ENCODE measurements around the gene UBE2G1.
"Not testable (repeated sequence)": the region's sequence is repeated elsewhere in the genome, so short reads cannot be mapped to it uniquely, and the experiment has no call there.

The UBE2G1 gene

GRCh38 chr17:4305224-4305623 lies 61.3 kb downstream of the UBE2G1 start:
- DNase-seq (ENCODE audit: low read depth, low spot score): no peak

- DNase-seq (ENCODE audit: low read depth, low spot score): no peak
Measured at GRCh38 chr17:4304417-4305027, 62.0 kb downstream of the UBE2G1 start.

GRCh38 chr17:4301066-4301465 lies 65.4 kb downstream of the UBE2G1 start:
- DNase-seq (ENCODE audit: low read depth, low spot score): no peak

GRCh38 chr17:4297351-4297750 lies 69.1 kb downstream of the UBE2G1 start:
- DNase-seq (ENCODE audit: low read depth, low spot score): no peak

- no peak for DNase-seq (ENCODE audit: low read depth, low spot score)
Measured at GRCh38 chr17:4295686-4296085, 70.8 kb downstream of the UBE2G1 start.

DNA sequence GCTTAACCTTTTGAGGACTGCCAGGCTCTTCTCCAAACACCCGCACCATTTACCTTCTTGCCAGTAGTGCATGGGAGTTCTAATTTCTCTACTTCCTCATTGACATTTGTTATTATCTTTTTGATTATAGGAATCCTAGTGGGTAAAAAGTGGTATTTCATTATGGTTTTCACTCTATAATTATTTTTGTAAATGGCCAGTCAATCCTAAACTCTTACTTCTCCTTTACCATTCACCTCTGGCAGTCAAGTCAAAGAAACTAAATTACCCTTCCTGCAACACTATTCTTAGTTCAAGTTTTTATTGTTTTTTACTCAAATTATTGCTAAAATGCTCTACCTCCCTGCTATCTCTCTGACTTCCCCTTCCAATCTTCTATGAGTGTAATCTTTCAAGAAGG lies 72.9 kb downstream of the UBE2G1 start:
- no peak for DNase-seq (ENCODE audit: low read depth, low spot score)

DNA sequence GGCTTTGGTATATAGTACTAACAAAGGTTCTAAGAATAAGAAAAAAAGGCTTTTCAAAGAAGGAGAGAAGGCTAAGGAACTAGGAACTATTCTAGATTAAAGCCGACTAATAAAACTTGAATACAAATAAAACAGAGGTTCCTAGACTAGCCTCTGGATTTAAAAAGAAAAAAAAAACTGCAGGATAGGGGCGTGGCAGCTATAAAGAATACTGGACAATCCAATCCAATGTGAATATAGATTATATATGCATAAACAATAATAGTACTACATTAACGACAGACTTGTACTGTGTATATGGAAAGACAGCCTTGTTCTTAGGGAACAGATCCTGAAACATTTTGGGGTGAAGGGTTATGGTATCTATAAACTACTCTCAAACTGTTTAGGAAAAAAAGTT lies 78.8 kb downstream of the UBE2G1 start:
- no peak for DNase-seq (ENCODE audit: low read depth, low spot score)

DNA sequence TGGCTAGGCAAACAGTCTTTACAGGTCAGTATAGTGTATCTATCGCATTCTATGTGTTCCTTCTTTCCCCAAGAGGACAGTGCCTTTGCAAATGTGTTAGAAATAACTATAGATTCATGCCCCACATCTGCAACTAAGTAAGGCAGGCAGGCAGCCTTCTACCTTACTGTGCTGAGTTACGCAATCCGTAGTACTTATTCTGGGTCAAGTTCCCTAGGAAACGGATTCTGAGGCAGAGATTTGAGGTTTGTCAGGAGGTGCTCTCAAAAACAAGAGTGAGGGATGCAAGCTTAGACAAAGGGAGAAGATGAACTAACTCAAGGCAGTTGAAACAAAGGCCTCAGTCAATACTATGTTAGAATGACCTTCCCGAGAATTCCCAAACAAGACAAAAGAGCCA lies 90.0 kb downstream of the UBE2G1 start:
- no peak for DNase-seq (ENCODE audit: low read depth, low spot score)

GRCh38 chr17:4272972-4273368 lies 93.5 kb downstream of the UBE2G1 start:
- DNase-seq (ENCODE audit: low read depth, low spot score): no peak

DNA sequence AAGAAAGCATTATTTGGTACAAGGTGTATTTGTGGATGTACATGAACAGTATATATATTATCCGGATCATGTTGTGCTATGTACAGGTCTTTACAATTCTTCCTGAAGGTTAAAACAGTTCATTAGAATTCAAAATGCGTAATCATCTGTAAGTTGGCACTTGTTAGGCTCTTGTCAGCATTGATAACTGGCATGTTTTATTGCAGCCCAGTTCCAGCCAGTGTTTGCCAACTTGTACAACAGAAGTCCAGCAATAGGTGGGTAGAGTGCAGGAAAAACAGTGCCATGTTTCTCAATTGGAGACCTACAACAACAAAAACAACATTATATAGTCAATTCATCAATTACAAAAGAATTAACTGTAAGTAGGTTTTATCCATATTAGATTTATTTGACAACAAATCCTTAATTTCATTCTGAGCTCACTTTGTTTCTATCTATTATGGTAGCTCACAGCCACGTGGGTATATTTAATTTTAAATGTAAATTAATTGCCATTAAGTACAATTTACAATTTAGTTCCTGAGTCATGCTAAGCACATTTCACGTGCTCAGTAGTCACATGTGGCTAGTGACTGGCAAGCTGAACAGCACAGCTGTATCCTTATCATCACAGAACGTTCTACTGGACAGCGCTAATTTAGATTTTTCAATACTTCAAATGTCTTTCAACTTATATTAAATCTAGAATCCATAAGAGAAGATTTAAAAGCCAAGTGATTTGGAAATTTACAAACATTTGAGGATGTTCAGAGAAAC lies 94.1 kb downstream of the UBE2G1 start:
- no peak for DNase-seq (ENCODE audit: low read depth, low spot score)

- no peak for DNase-seq (ENCODE audit: low read depth, low spot score)
Measured at GRCh38 chr17:4270736-4271135, 95.7 kb downstream of the UBE2G1 start.

GRCh38 chr17:4269915-4270314 lies 96.6 kb downstream of the UBE2G1 start:
- no peak for DNase-seq (ENCODE audit: low read depth, low spot score)

GRCh38 chr17:4267402-4267801 lies 99.1 kb downstream of the UBE2G1 start:
- no peak for DNase-seq (ENCODE audit: low read depth, low spot score)

DNA sequence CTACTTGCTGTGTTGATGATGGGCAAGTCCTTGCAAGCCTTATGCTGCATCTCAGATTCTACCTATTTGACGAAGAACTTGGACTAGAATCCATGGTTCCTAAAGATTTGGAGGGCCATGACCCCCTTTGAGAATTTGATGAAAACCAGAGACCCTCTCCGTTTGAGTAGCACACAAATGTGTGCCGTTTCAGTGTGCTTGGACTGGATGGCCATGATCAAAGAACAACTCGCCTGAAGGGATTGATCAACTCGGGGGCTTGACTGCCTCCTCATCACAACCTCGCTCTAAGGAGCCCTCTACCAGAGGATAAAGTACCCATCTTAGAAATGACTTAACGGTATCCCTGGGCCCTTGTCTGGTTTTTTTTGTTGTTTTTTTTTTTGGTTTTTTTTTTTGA lies 99.9 kb downstream of the UBE2G1 start:
- no peak for DNase-seq (ENCODE audit: low read depth, low spot score)

DNA sequence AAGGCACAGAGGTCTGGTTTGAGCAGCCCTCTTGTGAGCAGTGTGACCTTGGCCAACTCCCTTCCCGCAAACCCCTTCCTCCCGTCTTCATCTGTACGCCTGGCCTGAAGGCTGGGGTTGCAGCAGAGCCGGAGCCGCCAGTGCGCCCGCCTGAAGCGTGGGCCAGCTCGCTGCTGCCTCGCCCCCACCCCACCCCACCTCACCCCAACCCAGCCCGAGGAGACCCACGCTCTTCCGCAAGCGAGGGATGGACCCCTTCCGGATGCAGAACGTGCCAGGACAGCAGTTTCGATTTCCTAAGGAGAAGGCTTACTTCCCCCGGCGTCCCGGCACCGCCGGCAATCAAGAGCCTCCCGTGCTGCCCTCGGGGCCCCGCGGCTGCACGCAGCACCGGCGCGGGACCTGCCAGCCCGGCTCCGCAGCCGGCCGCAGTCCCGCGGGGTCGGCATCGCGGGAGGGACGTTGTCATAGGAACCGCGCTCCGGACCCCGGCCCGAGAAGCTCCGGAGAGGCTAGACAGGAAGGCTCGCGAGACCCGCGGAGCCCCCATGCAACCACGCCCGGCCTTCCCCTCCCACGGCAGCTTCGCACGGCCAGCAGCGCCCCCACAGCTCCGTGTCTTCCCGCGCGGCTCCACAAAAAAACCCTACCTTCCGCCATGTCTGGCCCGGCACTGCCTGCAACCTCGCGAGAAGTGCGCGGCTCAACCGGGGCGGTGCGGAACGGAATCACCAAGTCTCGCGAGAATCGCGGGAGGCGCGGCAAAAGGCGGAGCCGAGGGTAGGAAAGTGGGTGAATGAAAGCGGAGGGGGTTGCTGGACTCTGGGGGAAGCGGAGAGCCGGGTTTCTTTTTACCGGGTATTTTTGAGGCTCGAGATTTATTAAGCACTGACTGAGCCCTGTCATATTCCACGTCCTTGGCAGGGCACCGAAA lies 102.9 kb downstream of the UBE2G1 start, which contains the start of gene ANKFY1:
Gene ANKFY1 (minus strand): TSS at position 698 of the 934 bp plus-strand sequence. CDS start 38 bp downstream, at position 660.
- peak; percentile 88 for DNase-seq (ENCODE audit: low read depth, low spot score)

- no peak for DNase-seq (ENCODE audit: low read depth, low spot score)
Measured at GRCh38 chr17:4262703-4263102, 103.8 kb downstream of the UBE2G1 start.

DNA sequence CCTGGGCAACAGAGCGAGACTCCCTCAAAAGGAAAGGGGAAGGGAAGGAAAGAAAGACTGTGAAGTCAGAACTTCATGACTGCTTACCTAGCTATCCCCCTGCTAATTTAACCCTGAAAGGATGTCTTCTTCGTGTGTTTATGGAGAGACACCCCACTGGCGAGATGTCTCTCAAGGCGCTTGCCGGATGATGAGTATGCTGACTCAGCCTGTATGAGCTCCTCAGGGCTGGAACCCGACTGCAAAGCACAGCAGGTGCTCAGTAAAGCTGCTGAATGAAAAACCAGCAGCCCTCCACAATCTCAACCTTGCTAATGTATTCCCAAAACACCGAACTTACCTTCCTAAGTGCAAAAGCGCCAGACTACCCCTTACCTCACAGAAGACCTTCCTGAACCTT lies 105.0 kb downstream of the UBE2G1 start:
- DNase-seq (ENCODE audit: low read depth, low spot score): peak; percentile 20

- no peak for DNase-seq (ENCODE audit: low read depth, low spot score)
Measured at GRCh38 chr17:4258867-4259266, 107.6 kb downstream of the UBE2G1 start.

GRCh38 chr17:4256952-4257351 lies 109.5 kb downstream of the UBE2G1 start:
- no peak for DNase-seq (ENCODE audit: low read depth, low spot score)

DNA sequence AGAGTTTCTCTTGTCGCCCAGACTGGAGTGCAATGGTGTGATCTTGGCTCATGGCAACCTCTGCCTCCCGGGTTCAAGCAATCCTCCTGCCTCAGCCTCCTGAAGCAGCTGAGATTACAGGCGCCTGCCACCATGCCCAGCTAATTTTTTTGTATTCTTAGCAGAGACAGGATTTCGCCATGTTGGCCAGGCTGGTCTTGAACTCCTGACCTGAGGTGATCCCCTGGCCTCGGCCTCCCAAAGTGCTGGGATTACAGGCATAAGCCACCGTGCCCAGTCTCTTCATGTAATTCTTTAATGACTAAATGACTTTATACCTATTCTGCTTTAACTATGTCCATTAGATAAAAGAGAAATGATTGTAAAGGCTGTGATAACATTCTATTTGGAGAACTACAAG lies 111.2 kb downstream of the UBE2G1 start:
- DNase-seq (ENCODE audit: low read depth, low spot score): not testable (repeated sequence)

GRCh38 chr17:4250887-4251286 lies 115.6 kb downstream of the UBE2G1 start:
- DNase-seq (ENCODE audit: low read depth, low spot score): no peak

DNA sequence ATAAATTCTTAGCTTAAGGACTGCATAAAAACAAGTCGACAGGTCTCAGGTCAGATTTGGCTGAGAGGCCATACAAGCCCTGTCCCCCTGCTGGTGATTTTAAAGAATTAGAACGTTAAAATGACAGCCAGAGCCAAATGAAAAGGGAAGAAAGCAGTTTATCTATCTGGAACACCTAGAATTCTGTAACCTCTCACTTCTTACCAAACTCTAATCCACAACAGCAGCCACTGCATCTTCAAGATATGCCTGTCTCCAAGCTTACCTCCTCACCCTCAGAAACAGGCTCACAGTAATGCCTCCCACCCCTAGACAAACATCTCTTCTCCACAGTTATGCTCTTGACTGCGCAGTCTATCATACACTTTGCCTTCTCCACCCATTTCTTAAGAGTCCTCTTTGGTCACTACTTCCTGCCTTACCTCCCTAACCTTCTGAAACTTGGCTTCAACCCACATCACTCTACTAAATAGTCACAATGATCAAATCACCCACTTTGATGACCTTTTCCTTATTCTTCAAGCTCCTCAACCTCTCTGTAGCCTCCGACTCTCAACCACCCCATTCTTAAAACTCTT lies 116.9 kb downstream of the UBE2G1 start:
- DNase-seq (ENCODE audit: low read depth, low spot score): no peak

Measured in brain pericyte (primary cell).